GM12891 (cell line): ENCODE data around the gene S100PBP.

ENCODE experiments used
- POLR2A ChIP-seq: IDR thresholded peaks from 2 replicates; pipeline ENCODE4 v1.6.1; 2011; ENCODE audit warnings: low read depth, low read length, control low read depth
- POLR2AphosphoS5 ChIP-seq: IDR thresholded peaks from 2 replicates; pipeline ENCODE4 v1.6.1; 2011; ENCODE audit warnings: low read depth, low read length, control low read depth
- SPI1 ChIP-seq: IDR thresholded peaks from 2 replicates; pipeline ENCODE4 v1.6.1; 2011; ENCODE audit warnings: low read depth, low read length, control low read depth

- TF ChIP-seq POLR2A (no peak), SPI1 (no peak), POLR2AphosphoS5 (no peak)
Observed at GRCh38 chr1:32771561-32772280, 45.7 kb upstream of the S100PBP start.
